Duodenal mucosa (tissue), 2 donors: ENCODE measurements around the gene LHCGR.

Experiments
- H3K27ac ChIP-seq: one replicate; pipeline ENCODE4 v1.7.0; 2013; ENCODE audit warnings: low read depth, low read length
- H3K27me3 ChIP-seq, 2 donors: one replicate each; pipeline ENCODE4 v1.7.0; 2013; ENCODE audit warnings: low read length in 2 of 2, control low read depth in 1 of 2; ENCODE audit not compliant: insufficient read depth in 2 of 2, control insufficient read depth in 1 of 2
- H3K36me3 ChIP-seq, 2 donors: one replicate each; pipeline ENCODE4 v1.7.0; 2013; ENCODE audit warnings: low read length in 2 of 2, control low read depth in 1 of 2; ENCODE audit not compliant: insufficient read depth in 2 of 2, control insufficient read depth in 1 of 2
- H3K4me1 ChIP-seq, 2 donors: one replicate each; pipeline ENCODE4 v1.7.0; 2013; ENCODE audit warnings: low read length in 2 of 2, control low read depth in 1 of 2; ENCODE audit not compliant: insufficient read depth in 2 of 2, control insufficient read depth in 1 of 2
- H3K4me3 ChIP-seq, 2 donors: one replicate each; pipeline ENCODE4 v1.7.0; 2013; ENCODE audit warnings: low read length in 2 of 2, low read depth in 1 of 2
- H3K9ac ChIP-seq, 2 donors: one replicate each; pipeline ENCODE4 v1.7.0; 2013; ENCODE audit warnings: low read length in 2 of 2, low read depth in 1 of 2
- H3K9me3 ChIP-seq, 2 donors: one replicate each; pipeline ENCODE4 v1.7.0; 2013; ENCODE audit warnings: low read length in 2 of 2, control low read depth in 1 of 2; ENCODE audit not compliant: control insufficient read depth in 1 of 2

Gene LHCGR

DNA sequence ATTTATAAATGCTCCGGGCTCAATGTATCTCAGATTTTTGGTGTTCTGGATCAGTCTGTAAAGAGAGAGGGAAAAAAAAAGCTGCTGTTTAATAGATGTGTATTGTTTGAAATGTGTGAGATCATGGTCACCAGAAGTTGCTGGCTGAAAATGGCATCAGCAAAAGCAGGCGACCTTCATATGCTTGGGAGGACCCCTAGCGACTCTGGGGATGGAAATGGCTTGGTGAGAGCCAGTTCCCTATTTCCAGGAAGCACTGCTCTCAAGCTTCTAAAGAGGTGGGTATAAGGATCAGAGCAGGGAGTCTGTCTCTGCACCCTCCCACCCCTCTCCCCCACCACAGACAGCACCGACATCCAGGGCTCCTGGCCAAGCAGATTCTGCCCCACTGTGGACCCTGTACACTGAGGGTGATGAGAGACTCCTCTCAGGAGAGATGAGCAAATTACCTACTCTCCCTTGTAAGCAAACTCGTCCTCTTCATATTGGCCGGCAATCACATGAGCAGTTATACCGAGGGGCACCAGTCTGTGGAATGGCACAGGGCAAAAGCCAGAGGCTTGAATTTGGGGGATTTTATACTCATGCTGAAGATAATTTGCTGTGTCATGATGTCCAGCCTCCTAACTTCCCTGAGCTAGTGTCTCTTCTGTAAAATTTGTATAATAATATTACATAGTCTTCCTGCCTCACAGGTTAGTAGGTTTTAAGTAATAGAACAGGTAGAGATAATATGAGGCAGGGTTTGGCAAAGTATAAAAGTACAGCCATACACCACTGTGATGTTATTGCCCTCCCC, 29.6 kb downstream of the LHCGR start:
- no peaks in the 10 kb centered on the region for H3K27me3 ChIP-seq
- no peaks in the 10 kb centered on the region for H3K4me1 ChIP-seq
- H3K9me3 ChIP-seq = no peaks in the 10 kb centered on the region
- no peak overlapping the region for H3K9ac ChIP-seq
- no peaks in the 10 kb centered on the region for H3K36me3 ChIP-seq
- H3K4me3 ChIP-seq = no peak overlapping the region
- no peak overlapping the region for H3K27ac ChIP-seq

GRCh38 chr2:48724278-48724677, 31.2 kb downstream of the LHCGR start:
- no peak overlapping the region for H3K9ac ChIP-seq
- no peaks in the 10 kb centered on the region for H3K36me3 ChIP-seq
- no peak overlapping the region for H3K4me3 ChIP-seq
- no peaks in the 10 kb centered on the region for H3K27me3 ChIP-seq
- H3K9me3 ChIP-seq = no peaks in the 10 kb centered on the region
- H3K4me1 ChIP-seq = no peaks in the 10 kb centered on the region
- H3K27ac ChIP-seq = no peak overlapping the region

GRCh38 chr2:48723129-48723528, 32.4 kb downstream of the LHCGR start:
- H3K36me3 ChIP-seq = no peaks in the 10 kb centered on the region
- H3K27ac ChIP-seq = no peak overlapping the region
- no peaks in the 10 kb centered on the region for H3K4me1 ChIP-seq
- no peak overlapping the region for H3K9ac ChIP-seq
- H3K4me3 ChIP-seq = no peak overlapping the region
- no peaks in the 10 kb centered on the region for H3K27me3 ChIP-seq
- H3K9me3 ChIP-seq = no peaks in the 10 kb centered on the region

- H3K27ac ChIP-seq = no peak overlapping the region
- H3K9me3 ChIP-seq = no peaks in the 10 kb centered on the region
- no peak overlapping the region for H3K9ac ChIP-seq
- no peaks in the 10 kb centered on the region for H3K36me3 ChIP-seq
- H3K27me3 ChIP-seq = no peaks in the 10 kb centered on the region
- no peaks in the 10 kb centered on the region for H3K4me1 ChIP-seq
- no peak overlapping the region for H3K4me3 ChIP-seq
These were observed 33.1 kb downstream of the LHCGR start for GRCh38 chr2:48722391-48722790.

- no peak overlapping the region for H3K27ac ChIP-seq
These were observed 34.4 kb downstream of the LHCGR start for GRCh38 chr2:48721158-48721557.

GRCh38 chr2:48719480-48720177, 35.9 kb downstream of the LHCGR start:
- Histone ChIP-seq H3K27ac (no peak overlapping the region), H3K4me3 (no peak overlapping the region), H3K9me3 (no peaks in the 10 kb centered on the region), H3K4me1 (peaks cover 0 to 4% of the 10 kb centered on the region in 2 donors), H3K36me3 (no peaks in the 10 kb centered on the region), H3K27me3 (no peaks in the 10 kb centered on the region), H3K9ac (no peak overlapping the region)

More at GRCh38 chr2:48721158-48721557, 34.4 kb downstream of the LHCGR start:
- no peaks in the 10 kb centered on the region for H3K36me3 ChIP-seq
- H3K9me3 ChIP-seq = no peaks in the 10 kb centered on the region
- no peaks in the 10 kb centered on the region for H3K27me3 ChIP-seq
- H3K9ac ChIP-seq = no peak overlapping the region
- H3K4me3 ChIP-seq = no peak overlapping the region
- no peaks in the 10 kb centered on the region for H3K4me1 ChIP-seq

- Histone ChIP-seq H3K27ac (no peak overlapping the region), H3K4me1 (peaks cover 0 to 4% of the 10 kb centered on the region in 2 donors), H3K9me3 (no peaks in the 10 kb centered on the region), H3K27me3 (no peaks in the 10 kb centered on the region), H3K4me3 (no peak overlapping the region), H3K9ac (no peak overlapping the region), H3K36me3 (no peaks in the 10 kb centered on the region)
These were observed 37.7 kb downstream of the LHCGR start for GRCh38 chr2:48717846-48718245.

DNA sequence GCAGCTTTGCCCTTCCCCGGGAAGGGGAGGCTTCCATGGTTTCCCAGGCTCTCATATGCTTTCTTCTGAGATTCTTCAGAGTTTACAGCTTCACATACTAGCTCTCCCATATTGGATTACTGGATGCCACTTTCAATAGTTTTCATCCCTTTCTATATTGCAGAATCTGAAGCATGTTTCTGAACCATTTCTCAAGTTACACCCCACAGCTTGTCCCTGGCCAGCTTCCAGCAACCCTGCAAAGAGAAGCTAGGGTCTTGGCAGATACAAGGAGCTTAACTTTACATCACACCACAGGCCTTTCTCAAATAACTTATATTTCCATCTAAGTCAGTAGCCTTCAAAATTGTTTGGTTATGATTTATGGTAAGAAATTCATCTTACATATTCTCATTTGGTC, 39.6 kb downstream of the LHCGR start:
- Histone ChIP-seq H3K27me3 (no peaks in the 10 kb centered on the region), H3K9me3 (no peaks in the 10 kb centered on the region), H3K4me3 (no peak overlapping the region), H3K36me3 (no peaks in the 10 kb centered on the region), H3K9ac (no peak overlapping the region), H3K27ac (no peak overlapping the region), H3K4me1 (peaks cover 0 to 4% of the 10 kb centered on the region in 2 donors)

DNA sequence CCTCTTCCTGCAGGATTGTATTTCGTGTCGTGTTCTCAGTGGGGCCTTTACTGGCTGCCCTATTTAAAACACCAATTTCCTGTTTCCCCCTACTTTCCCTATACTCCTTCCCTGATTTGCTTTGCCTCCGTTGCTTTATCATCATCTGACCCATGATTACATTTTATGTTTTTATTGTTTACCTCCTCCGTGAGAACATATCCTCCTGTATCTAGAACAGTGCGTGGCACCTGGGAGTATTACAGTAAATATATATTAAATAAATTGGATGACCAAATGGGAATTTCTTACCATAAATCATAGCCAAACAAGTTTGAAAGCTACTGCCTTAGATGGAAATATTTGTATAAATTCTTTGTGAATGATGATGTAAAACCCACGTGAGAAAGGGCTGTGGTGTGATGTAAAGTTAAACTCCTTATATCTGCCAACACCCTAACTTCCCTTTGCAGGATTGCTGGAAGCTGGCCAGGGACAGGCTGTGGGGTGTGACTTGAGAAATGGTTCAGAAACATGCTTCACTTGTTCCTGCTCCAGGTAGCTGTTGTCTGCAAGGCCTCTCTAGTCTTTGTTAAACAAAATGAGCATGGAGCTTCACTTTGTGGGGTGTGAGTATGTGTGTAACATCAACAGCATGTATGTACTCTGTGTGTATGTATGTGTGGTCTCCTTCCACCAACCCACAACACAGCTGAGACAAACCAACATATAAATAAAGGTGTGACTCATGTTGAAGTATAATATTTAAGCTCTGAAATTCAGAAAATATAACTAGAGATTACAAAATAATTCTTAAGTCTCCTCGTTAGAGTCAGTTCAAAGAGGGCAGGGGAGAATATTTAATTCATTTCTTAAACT, 40.3 kb downstream of the LHCGR start:
- Histone ChIP-seq H3K36me3 (no peaks in the 10 kb centered on the region), H3K4me3 (no peak overlapping the region), H3K4me1 (peaks cover 0 to 4% of the 10 kb centered on the region in 2 donors), H3K27me3 (no peaks in the 10 kb centered on the region), H3K27ac (no peak overlapping the region), H3K9me3 (no peaks in the 10 kb centered on the region), H3K9ac (no peak overlapping the region)

- Histone ChIP-seq H3K36me3 (no peaks in the 10 kb centered on the region), H3K4me1 (peaks cover 0 to 4% of the 10 kb centered on the region in 2 donors), H3K27me3 (no peaks in the 10 kb centered on the region), H3K4me3 (no peak overlapping the region), H3K9ac (no peak overlapping the region), H3K27ac (no peak overlapping the region), H3K9me3 (no peaks in the 10 kb centered on the region)
These were observed 41.3 kb downstream of the LHCGR start for GRCh38 chr2:48714245-48714644.
